ENCODE results near the gene CUL3.

GRCh38 chr2:224434618-224435017, 150.5 kb downstream of the CUL3 start:
- TF ChIP-seq CTCF (conservative IDR thresholded peaks at IDR 0.05 in 1 of 2, IDR thresholded peaks at IDR 0.05 in 1 of 2; ENCODE audit: extremely low read depth in 1 of 2, insufficient read depth in 1 of 2, low read depth in 1 of 2, low read length in 2 of 2) (no peak), EZH2 (IDR thresholded peaks at IDR 0.05; ENCODE audit: borderline replicate concordance, low read length) (no peak)

Data from mammary epithelial cell (primary cell).